Endothelial cell of umbilical vein (primary cell): ENCODE measurements around the gene TBCE. TPM values are rescaled to one million over a fixed set of nuclear protein-coding genes. Genes with fewer than 3 reads are reported as not detected.

Experiments
- BruUV-seq: library from RNA; stranded (reverse); fragments of 400-500 nt; replicated peaks from 2 replicates; lab custom pipeline; 2021; lab: Mats Ljungman, UMichigan
- CTCF ChIA-PET: fragments of 300-600, 350-600 bp; sonication (Branson Sonifier 250); formaldehyde crosslinking; loops from one replicate; lab custom pipeline; 2021; ENCODE audit warnings: antibody characterized with exemption, inconsistent platforms; lab: Charles Lee
- POLR2A ChIA-PET: fragments of 300-600, 350-600 bp; sonication (Branson Sonifier 250); formaldehyde crosslinking; loops from one replicate; lab custom pipeline; 2021; ENCODE audit warnings: antibody characterized with exemption, inconsistent platforms; lab: Charles Lee
- DNase-seq: peaks from one replicate; pipeline ENCODE4 v3.0.0-alpha.2; 2011; ENCODE audit warnings: low read depth, low spot score
- FAIRE-seq: peaks from 2 replicates; lab custom pipeline; 2011; peaks lifted over from hg19 to GRCh38; lab: Jason Lieb, UNC
- H2AFZ ChIP-seq: 2 replicates; pipeline ENCODE4 v1.6.0; 2012; ENCODE audit warnings: low read depth, low read length, control low read depth, inconsistent platforms
- H3K27ac ChIP-seq: 2 replicates; pipeline ENCODE4 v1.5.1; 2011; ENCODE audit warnings: low read depth, mild to moderate bottlenecking, control low read depth, low read length, moderate library complexity; ENCODE audit not compliant: insufficient read depth
- H3K27me3 ChIP-seq, 2 experiments: 2 replicates each; pipeline versions ENCODE4 v1.6.0 to v1.6.1; 2011; ENCODE audit warnings: low read length in 2 of 2, mixed read lengths in 1 of 2; ENCODE audit not compliant: control insufficient read depth in 2 of 2, insufficient read depth in 2 of 2
- H3K36me3 ChIP-seq, 2 experiments: 2 replicates in 1 of 2; 3 replicates in 1 of 2; pipeline ENCODE4 v1.5.1; 2011; ENCODE audit warnings: low read length in 2 of 2, mild to moderate bottlenecking in 1 of 2, moderate library complexity in 1 of 2; ENCODE audit not compliant: control insufficient read depth in 2 of 2, insufficient read depth in 2 of 2; ENCODE audit errors: extremely low read depth in 1 of 2
- H3K4me1 ChIP-seq: 3 replicates; pipeline ENCODE4 v1.5.1; 2011; ENCODE audit warnings: mild to moderate bottlenecking, low read length; ENCODE audit not compliant: control insufficient read depth, insufficient read depth; ENCODE audit errors: extremely low read depth
- H3K4me2 ChIP-seq: 2 replicates; pipeline ENCODE4 v1.6.1; 2011; ENCODE audit warnings: low read length, control low read depth, mixed read lengths; ENCODE audit not compliant: insufficient read depth
- H3K4me3 ChIP-seq, 3 experiments: fragments of 200-600 bp in 1 of 3; sonication (generic), shearing (Covaris generic) in 1 of 3; replicated peaks in 1 of 3; 2 replicates each; pipeline ENCODE4 v1.5.1; 2011 to 2016; ENCODE audit warnings: control low read depth in 3 of 3, low read length in 3 of 3, mild to moderate bottlenecking in 2 of 3, inconsistent platforms in 1 of 3, low read depth in 1 of 3, moderate library complexity in 1 of 3; ENCODE audit not compliant: insufficient read depth in 1 of 3
- H3K79me2 ChIP-seq: 2 replicates; pipeline ENCODE4 v1.6.0; 2012; ENCODE audit warnings: low read length, inconsistent platforms; ENCODE audit not compliant: control insufficient read depth, insufficient read depth
- H3K9ac ChIP-seq: replicated peaks from 2 replicates; pipeline ENCODE3; 2011; ENCODE audit warnings: low read length, control low read depth; ENCODE audit not compliant: insufficient read depth; ENCODE audit errors: extremely low read depth
- H3K9me1 ChIP-seq: replicated peaks from 3 replicates; pipeline ENCODE4 v1.6.0; 2011; ENCODE audit warnings: mild to moderate bottlenecking, low read length; ENCODE audit not compliant: control insufficient read depth, insufficient read depth; ENCODE audit errors: extremely low read depth
- H3K9me3 ChIP-seq: replicated peaks from 2 replicates; pipeline ENCODE4 v1.5.1; 2012; ENCODE audit warnings: low read length, inconsistent platforms; ENCODE audit not compliant: control insufficient read depth, insufficient read depth
- H4K20me1 ChIP-seq: replicated peaks from 2 replicates; pipeline ENCODE3; 2011; ENCODE audit warnings: mild to moderate bottlenecking, low read length; ENCODE audit not compliant: control insufficient read depth, insufficient read depth; ENCODE audit errors: extremely low read depth
- CTCF ChIP-seq, 2 donors: IDR thresholded peaks; 1 replicate in 1 of 2; 2 replicates in 1 of 2; pipeline ENCODE4 v1.5.1; 2011; ENCODE audit warnings: low read length in 2 of 2, mild to moderate bottlenecking in 2 of 2, moderate library complexity in 2 of 2, control low read depth in 1 of 2, inconsistent platforms in 1 of 2, low read depth in 1 of 2; ENCODE audit not compliant: insufficient read depth in 1 of 2; ENCODE audit errors: extremely low read depth in 1 of 2
- EZH2 ChIP-seq: IDR thresholded peaks from 2 replicates; pipeline ENCODE4 v1.6.1; 2012; ENCODE audit warnings: borderline replicate concordance, low read depth, mild to moderate bottlenecking, moderate library complexity, low read length, inconsistent platforms; ENCODE audit not compliant: severe bottlenecking
- FOS ChIP-seq: IDR thresholded peaks from 2 replicates; pipeline ENCODE4 v1.6.1; 2011; ENCODE audit warnings: mild to moderate bottlenecking, low read length, moderate library complexity, borderline replicate concordance; ENCODE audit not compliant: insufficient read depth
- GATA2 ChIP-seq: IDR thresholded peaks from 2 replicates; pipeline ENCODE4 v1.7.0; 2011; ENCODE audit warnings: low read depth, mild to moderate bottlenecking, moderate library complexity, mixed read lengths, low read length; ENCODE audit not compliant: insufficient read length, insufficient read depth
- JUN ChIP-seq: IDR thresholded peaks from 2 replicates; pipeline ENCODE4 v1.6.1; 2011; ENCODE audit warnings: borderline replicate concordance, low read depth; ENCODE audit not compliant: insufficient read length, insufficient read depth
- MYC ChIP-seq: IDR thresholded peaks from one replicate; pipeline ENCODE4 v1.6.1; 2011; ENCODE audit warnings: mild to moderate bottlenecking, low read depth, low read length
- POLR2A ChIP-seq: IDR thresholded peaks from 2 replicates; pipeline ENCODE4 v1.6.1; 2012; ENCODE audit warnings: low read depth, mild to moderate bottlenecking, control low read depth, low read length
- POLR2AphosphoS5 ChIP-seq: IDR thresholded peaks from 2 replicates; pipeline ENCODE4 v1.6.1; 2012; ENCODE audit warnings: low read depth, mild to moderate bottlenecking, control low read depth, low read length, moderate library complexity; ENCODE audit not compliant: insufficient read depth
- dilution Hi-C: fragments of 300-500 bp; cut with MboI; formaldehyde crosslinking; loops from one replicate; pipeline ENCODE4 v1.15.0; 2019; ENCODE audit warnings: low sequenced_read_pairs; ENCODE audit not compliant: extremely low pct_ligation_motif_present
- intact Hi-C: fragments of 100-400 bp; cut with micrococcal nuclease; formaldehyde crosslinking; loops from one replicate; pipeline ENCODE4 v1.10.0; 2022
- polyA plus RNA-seq, 4 experiments: library from polyadenylated mRNA; depleted of rRNA in 3 of 4; stranded (reverse) in 3 of 4; unstranded in 1 of 4; fragments of >200 nt; gene quantifications; 2 replicates each; pipeline versions ENCODE4 v1.2.1 to v1.2.3, GENCODE V29; 2011 to 2012; ENCODE audit warnings: missing spikeins in 1 of 4
- total RNA-seq: library from RNA; stranded (reverse); gene quantifications from 2 replicates; pipeline ENCODE4 v1.2.3, GENCODE V29; 2021
- TF ChIP-seq, protein P1 (sequence below): IDR thresholded peaks from 2 replicates; pipeline ENCODE4 v1.6.1; 2011; ENCODE audit not compliant: insufficient read depth, insufficient read length

The TBCE gene
- total and polyA plus RNA-seq, 2 donors (not counting 3 experiments of a cell fraction or from before 2014, with no cell fraction given) = 13.7 to 32.6 TPM

DNA sequence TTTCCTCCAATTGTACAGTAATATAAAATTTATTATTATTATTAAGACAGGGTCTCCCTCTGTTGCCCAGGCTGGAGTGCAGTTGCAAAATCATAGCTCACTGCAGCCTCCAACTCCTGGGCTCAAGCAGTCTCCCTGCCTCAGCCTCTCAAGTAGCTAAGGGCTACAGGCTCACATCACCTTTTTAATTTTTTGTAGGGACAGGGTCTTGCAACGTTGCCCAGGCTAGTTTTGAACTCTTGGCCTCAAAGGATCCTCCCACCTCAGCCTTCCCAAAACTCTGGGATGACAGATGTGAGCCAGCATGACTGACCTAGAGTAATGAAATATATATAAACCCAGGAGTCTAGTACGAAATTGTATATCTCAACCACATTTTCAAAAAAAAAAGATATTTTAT lies 87.9 kb downstream of the TBCE start:
- Histone ChIP-seq H3K27ac (no peak overlapping the region), H3K9me3 (no peaks in the 10 kb centered on the region), H3K27me3 (no peaks in the 10 kb centered on the region), H3K9me1 (no peaks in the 10 kb centered on the region), H3K4me3 (no peak overlapping the region), H3K36me3 (peaks cover 5 to 8% of the 10 kb centered on the region in 2 experiments), H3K9ac (no peak overlapping the region), H3K79me2 (no peaks in the 10 kb centered on the region), H2AFZ (no peak overlapping the region), H3K4me2 (no peak overlapping the region), H3K4me1 (no peaks in the 10 kb centered on the region), H4K20me1 (no peaks in the 10 kb centered on the region)
- TF ChIP-seq GATA2 (no peak), FOS (no peak), CTCF (IDR thresholded peaks at IDR 0.05; ENCODE audit: extremely low read depth in 1 of 2, insufficient read depth in 1 of 2, low read depth in 1 of 2, low read length in 2 of 2) (no peak), POLR2A (no peak), MYC (no peak), POLR2AphosphoS5 (no peak), EZH2 (no peak), JUN (no peak)
- TF ChIP-seq, protein P1, sequence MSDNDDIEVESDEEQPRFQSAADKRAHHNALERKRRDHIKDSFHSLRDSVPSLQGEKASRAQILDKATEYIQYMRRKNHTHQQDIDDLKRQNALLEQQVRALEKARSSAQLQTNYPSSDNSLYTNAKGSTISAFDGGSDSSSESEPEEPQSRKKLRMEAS = no peak
- dilution Hi-C loops (no loop called here), intact Hi-C loops (no loop called here)
- POLR2A ChIA-PET = no interaction called here
- BruUV-seq = no TSS peak
- DNase-seq (no peak), FAIRE-seq (no peak)
- CTCF ChIA-PET = interaction anchor here (0.7 to 1.2 kb wide), 2 partner anchors 11 to 12 kb away, joined by 4 read pairs; no protein-coding TSS in a partner anchor
